Panc1 (cell line): ENCODE data around the gene TAS2R31.

Experiments used
- CTCF ChIP-seq: fragments of 450-650 bp; IDR thresholded peaks from 2 replicates; pipeline ENCODE4 v1.5.1; 2017; ENCODE audit warnings: mild to moderate bottlenecking
- POLR2AphosphoS5 ChIP-seq: IDR thresholded peaks from 2 replicates; pipeline ENCODE4 v1.6.1; 2012; ENCODE audit warnings: mild to moderate bottlenecking, low read depth, low read length, moderate library complexity
- SIN3A ChIP-seq: IDR thresholded peaks from 2 replicates; pipeline ENCODE4 v1.6.1; 2012; ENCODE audit warnings: low read depth, mild to moderate bottlenecking, low read length, moderate library complexity, borderline replicate concordance; ENCODE audit not compliant: insufficient read depth
- TCF7L2 ChIP-seq: IDR thresholded peaks from 2 replicates; pipeline ENCODE4 v1.6.1; 2011; ENCODE audit warnings: mild to moderate bottlenecking, low read depth, low read length, inconsistent platforms
- TF ChIP-seq, protein P1 (sequence below), 2 experiments: IDR thresholded peaks; 2 replicates each; pipeline ENCODE4 v1.6.1; 2011 to 2012; ENCODE audit warnings: low read depth in 2 of 2, control low read depth in 1 of 2, low read length in 1 of 2, mild to moderate bottlenecking in 1 of 2, moderate library complexity in 1 of 2; ENCODE audit not compliant: insufficient read depth in 1 of 2

DNA sequence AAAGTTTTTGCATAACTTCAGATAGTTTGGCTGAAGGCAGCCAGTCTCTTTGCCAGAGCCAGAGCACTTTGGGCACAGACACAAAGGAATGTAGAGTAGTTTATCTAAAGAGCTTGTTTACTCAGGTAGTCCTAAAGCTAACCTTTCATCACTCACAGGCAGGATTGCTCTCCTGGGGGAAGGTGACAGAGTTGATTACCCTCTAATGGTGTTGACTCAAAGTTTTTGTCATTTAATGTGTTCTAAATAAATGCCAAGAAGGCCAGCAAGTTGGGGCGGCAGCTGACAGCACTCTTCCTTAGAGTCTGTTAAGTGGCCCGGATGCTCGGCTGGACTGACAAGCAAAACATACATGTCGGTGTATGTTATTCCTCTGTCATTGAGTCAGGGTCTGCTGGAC is 40.2 kb upstream of the TAS2R31 start:
- no peak for TF ChIP-seq CTCF
- TF ChIP-seq POLR2AphosphoS5: no peak
- TF ChIP-seq, protein P1, sequence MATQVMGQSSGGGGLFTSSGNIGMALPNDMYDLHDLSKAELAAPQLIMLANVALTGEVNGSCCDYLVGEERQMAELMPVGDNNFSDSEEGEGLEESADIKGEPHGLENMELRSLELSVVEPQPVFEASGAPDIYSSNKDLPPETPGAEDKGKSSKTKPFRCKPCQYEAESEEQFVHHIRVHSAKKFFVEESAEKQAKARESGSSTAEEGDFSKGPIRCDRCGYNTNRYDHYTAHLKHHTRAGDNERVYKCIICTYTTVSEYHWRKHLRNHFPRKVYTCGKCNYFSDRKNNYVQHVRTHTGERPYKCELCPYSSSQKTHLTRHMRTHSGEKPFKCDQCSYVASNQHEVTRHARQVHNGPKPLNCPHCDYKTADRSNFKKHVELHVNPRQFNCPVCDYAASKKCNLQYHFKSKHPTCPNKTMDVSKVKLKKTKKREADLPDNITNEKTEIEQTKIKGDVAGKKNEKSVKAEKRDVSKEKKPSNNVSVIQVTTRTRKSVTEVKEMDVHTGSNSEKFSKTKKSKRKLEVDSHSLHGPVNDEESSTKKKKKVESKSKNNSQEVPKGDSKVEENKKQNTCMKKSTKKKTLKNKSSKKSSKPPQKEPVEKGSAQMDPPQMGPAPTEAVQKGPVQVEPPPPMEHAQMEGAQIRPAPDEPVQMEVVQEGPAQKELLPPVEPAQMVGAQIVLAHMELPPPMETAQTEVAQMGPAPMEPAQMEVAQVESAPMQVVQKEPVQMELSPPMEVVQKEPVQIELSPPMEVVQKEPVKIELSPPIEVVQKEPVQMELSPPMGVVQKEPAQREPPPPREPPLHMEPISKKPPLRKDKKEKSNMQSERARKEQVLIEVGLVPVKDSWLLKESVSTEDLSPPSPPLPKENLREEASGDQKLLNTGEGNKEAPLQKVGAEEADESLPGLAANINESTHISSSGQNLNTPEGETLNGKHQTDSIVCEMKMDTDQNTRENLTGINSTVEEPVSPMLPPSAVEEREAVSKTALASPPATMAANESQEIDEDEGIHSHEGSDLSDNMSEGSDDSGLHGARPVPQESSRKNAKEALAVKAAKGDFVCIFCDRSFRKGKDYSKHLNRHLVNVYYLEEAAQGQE (IDR thresholded peaks at IDR 0.05; ENCODE audit: insufficient read depth in 1 of 2, low read depth in 2 of 2, low read length in 1 of 2): no peak
- TF ChIP-seq SIN3A: no peak
- no peak for TF ChIP-seq TCF7L2
